Stimulated activated CD8-positive, alpha-beta memory T cell treated with anti-CD3 and anti-CD28 coated beads, Interleukin-7, amount 100 ng/mL, for 4 hours (primary cell): ENCODE data around the gene LYRM9.
"Not testable (repeated sequence)": the region's sequence is repeated elsewhere in the genome, so short reads cannot be mapped to it uniquely, and the experiment has no call there.

Experiments used
- DNase-seq, 2 donors: peaks; one replicate each; pipeline ENCODE4 v3.0.0-alpha.2; 2020; ENCODE audit warnings: low read depth in 2 of 2

Gene LYRM9

DNA sequence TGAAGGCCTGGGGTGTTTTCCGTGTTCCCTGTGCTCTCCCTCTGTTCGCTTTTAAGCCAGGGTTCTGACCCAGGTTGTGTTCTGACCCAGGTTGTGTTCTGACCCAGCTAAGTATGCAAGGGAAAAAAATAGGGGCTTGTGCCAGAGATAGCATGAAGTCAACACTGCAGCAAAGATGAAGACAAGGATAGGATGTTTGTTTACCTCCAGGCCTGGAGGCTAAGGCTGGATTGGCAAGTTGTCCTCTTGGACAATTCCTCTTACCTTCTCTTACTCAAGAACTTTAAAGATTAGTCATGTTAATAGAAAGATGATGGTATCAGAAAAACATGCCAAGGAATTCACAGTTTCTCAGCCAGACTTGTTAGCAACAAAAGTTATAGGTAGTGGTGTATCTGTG lies 19.4 kb downstream of the LYRM9 start:
- DNase-seq: no peak

DNA sequence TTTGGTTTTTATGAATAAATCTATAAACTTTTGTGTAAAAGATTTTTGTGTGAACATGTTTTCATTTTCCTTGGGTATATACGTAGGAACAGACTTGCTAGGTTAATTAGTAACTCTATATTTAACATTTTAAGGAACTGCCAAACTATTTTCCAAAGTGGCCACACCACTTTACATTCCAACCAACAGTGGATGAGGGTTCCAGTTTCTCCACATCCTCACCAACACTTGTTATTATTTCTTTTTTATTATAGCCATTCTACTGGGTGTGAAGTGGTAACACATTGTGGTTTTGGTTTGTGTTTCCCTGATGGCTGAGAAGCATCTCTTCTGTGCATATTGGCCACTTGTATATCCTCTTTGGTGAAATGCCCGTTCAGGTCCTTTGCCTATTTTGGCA lies 20.0 kb downstream of the LYRM9 start:
- no peak for DNase-seq

DNA sequence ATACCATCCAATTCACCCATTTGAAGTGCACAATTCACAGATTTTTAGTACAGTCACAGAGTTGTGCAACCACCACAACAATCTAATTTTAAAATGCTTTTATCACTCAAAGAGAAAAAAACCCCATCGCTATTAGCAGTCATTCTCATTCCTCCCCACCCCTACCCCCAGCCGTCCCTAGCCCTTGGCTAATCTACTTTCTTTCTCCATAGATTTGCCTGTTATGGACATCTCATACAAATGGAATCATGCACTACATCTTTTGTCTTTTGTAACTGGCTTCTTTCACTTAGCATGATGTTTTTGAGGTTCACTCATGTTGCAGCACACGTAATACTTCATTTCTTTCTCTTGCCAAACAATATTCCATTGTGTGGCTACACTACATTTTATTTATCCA lies 20.4 kb downstream of the LYRM9 start:
- no peak for DNase-seq

DNA sequence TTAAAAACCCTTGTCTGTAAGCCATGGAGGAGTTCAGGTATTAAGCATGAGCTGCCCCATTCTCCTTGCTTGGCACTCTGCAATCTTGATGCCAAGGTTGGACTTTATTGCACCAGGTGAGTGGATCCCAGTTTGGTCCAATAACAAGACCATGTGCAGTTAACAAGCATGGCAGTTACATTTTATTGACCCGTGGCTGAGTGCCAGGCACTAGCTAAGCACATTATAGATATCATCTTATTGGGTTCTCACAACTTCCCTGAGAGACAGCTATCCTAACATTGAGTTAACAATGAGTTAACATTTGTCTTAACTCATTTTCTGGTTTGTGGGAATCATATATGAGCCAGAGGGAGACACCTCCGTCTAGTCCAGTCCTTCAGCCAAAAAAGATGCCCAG lies 21.8 kb downstream of the LYRM9 start:
- no peak for DNase-seq

DNA sequence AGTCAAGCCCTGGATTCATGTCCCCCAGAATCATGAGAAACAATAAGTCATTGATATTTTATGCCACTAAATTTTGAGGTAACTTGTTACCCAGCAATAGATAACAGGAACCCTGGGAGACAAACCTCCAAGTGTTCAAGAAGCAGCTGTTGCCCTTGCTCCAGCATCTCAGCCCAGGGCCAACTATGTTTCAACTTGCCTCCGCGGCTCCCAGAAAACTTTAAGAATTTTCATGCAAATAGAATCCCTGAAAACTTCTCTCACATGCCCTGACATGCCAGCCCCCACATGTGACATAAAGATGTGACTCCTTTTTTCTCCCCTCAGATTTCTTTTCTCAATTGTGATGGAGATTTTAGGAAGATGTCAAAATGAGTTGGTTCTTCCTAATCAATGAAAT lies 22.8 kb downstream of the LYRM9 start:
- DNase-seq: no peak

DNA sequence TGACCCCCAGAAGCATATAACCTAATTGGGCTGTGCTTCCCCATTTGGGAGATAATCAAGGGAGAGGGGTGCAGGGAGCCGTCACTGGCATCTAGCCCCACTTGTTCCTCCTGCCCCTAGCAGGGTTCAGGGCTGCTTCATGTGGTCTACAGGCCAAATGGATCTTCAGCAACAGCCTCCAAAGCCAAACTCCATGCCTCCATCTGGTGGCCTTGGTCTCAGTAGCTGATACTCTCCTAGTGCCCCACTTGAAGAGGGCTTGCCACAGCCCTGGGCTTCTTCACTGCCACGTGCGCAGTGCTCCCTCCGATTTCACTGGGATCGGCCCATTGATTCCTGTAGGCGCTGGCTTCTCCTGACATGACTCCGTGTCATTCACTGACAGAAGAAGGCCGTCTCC lies 24.6 kb downstream of the LYRM9 start:
- no peak for DNase-seq

DNA sequence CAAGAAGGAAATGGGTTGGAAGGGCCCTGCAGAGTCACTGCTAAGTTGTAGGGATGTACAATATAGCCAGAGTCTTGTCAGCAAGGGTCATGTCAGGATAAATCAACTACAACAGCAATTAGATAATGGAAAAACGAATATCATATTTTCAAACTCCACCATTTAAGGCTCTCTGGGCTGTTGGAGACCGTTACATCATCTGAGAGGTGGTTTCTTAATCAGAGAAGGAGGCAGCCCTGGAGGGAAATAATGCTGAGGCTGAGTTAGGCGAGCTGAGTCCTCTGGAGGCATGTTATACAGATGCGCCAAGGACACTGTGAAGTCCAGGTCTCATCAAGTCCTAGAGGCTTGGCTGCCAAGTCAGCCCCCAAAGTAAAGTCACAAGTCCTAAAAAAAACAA lies 30.3 kb downstream of the LYRM9 start:
- DNase-seq: no peak

DNA sequence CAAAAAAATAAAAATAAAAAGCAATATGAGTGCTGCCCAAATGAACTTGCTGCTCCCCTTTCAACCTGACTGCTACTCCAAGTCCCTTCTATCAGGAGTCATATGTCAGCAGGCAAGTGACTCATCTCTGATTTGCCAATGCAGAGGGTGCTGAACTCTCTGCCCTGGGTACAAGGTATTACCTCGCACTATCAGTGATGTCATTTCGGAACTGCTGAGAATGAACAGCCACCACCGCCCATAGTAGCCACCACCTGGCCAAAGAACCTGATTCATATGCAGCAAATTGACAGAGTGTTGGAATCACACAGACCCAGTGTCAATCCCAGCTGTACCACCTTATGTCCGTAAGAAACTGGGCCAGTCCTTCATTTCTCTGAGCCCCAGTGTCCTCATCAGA lies 31.2 kb downstream of the LYRM9 start:
- no peak for DNase-seq

DNA sequence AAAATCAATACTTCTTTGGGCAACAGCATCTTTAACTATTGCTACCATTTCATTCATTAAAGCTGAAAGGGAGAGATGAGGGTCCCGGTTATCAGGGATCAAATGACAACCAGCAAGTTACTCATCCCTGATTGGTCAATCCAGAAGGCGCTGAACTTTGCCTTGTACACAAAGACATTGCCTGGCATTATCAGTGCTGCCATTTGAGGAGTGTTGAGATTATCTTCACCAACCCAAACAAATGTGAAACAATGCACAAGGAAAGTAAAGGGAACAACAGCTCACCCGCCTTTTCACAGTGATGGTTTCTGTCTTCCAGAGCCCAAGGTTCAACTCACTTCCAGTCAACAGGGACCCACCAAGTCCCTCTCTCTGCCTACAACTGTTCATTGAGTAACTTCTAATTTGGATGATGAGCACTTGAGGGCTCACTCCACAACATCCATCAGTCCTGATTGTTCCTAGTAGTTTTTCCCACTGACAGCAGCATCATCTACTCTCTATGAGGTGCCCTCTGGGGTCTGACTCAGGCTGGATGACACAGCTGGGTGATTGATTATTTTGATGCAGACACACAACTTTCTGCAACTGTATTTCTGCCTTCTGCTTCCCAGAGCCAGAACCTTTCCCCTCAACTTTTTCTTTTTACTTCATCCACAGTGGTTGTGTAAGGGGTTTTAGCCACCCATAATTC lies 32.0 kb downstream of the LYRM9 start:
- no peak for DNase-seq

DNA sequence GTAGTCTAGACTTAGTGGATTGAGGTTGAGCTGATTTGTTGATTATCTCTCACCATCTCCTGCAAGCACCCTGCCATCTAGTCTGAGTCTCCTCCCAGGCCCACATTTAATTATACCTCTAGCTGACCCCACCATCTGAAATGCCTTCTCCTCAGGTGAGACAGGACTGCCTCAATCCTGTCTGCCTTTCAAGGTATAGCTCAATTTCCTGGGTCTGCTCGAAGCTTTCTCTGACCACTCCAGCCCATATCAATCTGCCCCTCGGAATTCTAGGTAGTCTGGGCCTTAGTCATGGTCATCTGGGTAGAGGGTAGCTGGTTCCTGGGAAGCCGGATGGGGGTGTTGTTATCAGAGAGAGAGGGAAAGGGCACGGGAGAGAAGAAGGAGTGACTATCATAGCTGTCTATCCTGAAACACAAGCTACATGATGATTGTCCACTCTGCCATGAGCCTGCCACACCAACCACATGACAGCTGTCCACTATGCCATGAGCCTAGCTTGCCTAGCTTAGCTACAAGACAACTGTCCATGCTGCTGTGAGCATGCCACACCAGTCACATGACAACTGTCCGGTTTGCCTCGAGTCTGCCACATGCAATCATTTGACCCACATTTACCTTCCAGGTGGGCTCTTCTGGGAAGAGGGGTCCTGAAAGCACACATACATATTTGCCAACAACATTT lies 34.4 kb downstream of the LYRM9 start:
- DNase-seq: no peak

DNA sequence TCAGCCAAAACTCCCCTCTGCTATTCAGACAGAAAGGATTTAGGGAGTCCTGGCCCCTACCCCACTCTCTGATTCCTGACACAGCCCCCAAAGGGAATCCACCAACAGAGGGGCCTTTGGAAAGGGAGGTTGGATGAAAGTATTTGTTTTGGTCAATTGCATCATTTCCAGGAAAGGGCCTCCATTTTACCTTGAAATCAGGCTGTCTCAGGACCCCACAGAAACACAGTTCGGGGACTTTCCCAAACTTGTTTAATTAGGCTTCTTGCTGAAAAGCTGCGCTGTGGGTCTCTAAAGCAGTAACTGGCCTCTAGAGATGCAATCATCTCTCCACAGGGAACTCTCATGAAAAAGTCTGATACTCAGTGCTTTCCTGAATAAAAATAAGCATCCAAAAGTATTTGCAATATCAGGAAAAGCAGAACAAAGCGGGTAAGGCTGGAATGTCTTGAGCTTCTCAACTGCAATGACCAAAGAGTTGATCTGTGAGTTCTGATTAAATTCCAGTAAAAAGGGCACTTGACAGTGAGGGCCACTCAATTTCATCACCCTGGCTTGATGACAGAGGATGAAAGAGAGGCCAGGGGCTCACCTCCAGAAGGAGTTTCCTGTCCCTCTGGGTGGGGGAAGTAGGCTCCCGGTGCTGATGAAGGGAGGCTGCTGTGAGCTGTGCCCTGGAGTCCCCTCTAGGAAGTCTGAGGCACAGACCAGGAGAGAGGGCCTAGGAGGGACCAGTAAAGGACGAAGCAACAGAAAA lies 36.3 kb downstream of the LYRM9 start:
- DNase-seq: no peak

DNA sequence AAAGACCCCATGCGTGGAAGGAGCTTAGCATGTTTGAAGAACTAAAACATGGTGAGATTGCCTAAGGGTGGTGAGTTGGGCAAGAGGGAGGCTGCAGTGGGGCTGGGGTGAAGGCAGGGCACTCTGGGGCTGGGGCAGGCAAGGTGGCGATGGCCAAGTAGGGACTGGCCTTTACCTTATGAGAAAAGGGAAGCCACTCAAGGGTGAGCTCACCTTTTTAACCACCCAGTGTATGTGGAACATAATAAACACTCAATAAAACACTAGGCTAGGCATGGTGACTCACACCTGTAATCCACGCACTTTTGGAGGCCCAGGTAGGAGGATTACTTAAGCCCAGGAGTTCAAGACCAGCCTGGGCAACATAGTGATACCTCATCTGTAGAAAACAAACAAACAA lies 37.7 kb downstream of the LYRM9 start:
- no peak for DNase-seq

DNA sequence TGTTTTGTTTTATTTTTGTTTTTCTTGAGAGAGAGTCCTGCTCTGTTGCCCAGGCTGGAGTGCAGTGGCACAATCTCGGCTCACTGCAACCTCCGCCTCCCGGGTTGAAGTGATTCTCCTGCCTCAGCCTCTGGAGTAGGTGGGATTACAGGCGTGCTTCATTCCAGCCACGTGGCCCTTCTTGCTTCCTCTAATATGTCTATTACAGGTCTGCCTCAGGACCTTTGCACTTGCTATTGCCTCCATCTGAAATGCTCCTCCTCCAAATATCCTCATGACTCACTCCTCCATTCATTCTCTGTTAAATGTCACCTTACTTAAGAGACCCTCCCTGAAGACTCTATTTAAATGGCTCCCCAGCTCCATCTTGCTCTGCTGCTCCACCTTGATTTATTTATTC lies 39.0 kb downstream of the LYRM9 start:
- no peak for DNase-seq

DNA sequence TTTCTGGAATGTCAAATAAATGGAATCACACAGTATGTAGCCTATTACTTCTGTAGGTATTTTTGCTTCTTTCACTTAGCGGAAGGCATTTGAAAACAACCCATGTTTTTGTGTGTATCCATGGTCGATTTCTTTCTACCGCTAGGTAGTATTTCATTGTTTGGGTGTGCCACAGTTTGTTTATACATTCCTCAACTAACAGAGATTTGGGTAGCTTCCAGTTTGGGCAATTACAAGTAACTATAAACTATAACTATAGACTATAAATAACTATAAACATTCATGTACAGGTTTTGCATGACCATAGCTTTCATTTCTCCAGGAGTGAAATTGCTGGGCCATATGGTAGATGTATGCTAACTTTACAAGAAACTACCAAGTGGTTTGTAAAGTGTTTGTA lies 40.1 kb downstream of the LYRM9 start:
- no peak for DNase-seq

DNA sequence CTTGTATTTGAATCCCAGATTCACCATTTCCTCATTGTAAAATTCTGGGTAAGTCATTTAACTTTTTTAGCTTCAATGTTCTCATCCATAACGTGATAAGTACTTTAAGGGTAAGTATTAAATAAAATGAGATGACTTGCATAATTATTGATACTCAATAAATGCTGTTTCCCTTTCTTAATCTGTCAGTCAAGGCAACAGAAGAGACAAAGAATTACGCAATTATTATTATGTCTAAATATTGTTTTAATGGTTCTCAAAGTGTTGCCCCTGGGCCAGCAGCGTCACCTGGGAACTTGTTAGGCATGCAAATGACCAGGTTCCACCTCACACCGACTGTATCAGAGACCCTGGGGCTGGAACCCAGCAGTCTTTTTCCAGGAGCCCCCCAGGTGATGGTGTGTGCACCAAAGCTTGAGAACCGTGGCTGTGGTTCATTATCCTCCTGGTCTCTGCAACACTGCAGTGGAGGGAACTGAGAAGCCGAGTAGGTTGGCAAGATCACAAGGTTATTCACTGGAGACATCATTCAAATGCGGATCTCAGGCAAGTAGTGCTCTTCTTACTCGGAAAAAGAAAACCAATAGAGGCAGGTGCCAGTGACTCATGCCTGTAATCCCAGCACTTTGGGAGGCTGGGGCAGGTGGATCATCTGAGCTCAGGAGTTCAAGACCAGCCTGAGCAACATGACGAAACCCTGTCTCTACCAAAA lies 43.5 kb downstream of the LYRM9 start:
- DNase-seq: no peak

DNA sequence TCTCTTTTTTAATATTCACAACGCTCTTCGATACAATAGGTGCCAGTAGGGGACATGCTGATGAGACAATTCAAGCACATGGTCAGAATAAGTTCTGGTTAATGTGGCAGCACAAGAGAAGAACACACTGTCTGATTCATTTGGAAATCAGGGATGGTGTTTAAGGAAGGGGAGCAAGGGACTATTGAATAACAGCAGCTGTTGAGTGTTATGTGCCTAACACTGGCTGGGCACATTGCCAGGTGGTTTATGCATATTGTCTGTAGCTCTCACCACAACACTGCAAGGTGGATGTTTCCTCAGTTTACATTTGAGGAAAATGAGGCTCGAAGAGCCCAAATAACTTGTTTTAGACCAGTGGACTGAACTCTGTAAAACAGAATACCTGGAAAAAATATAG lies 44.2 kb downstream of the LYRM9 start:
- DNase-seq: no peak

DNA sequence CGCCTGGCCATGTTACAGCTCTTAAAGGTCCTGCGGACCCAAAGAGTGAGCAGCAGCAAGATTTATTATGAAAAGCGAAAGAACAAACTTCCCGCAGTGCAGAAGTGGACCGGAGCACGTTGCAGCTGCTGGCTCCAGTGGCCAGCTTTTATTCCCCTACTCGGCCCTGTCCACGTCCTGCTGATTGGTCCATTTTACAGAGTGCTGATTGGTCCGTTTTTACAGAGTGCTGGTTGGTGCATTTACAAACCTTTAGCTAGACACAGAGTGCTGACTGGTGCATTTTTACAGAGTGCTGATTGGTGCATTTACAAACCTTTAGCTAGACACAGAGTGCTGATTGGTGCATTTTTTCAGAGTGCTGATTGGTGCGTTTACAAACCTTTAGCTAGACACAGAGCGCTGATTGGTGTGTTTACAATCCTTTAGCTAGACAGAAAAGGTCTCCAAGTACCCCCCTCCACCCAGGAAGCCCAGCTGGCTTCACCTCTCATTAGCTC lies 46.3 kb downstream of the LYRM9 start:
- DNase-seq: not testable (repeated sequence)

DNA sequence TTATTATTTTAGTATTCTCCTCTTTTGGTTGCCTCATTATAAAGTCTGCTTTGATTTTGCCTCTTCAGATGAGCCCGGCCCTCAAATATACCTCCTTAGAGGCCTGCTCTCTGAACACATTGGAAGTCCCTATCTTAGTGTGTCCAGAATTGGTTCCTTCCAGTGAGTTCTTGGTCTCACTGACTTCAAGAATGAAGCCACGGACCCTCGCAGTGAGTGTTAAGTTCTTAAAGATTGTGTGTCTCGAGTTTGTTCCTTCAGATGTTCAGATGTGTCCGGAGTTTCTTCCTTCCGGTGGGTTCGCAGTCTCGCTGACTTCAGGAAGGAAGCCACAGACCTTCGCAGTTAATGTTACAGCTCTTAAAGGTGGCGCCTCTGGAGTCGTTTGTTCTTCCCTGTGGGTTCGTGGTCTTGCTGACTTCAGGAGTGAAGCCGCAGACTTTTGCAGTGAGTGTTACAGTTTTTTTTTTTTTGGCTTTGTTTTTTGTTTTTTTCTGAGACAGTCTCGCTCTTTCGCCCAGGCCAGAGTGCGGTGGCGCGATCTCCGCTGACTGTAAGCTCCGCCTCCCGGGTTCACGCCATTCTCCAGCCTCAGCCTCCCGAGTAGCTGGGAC lies 47.0 kb downstream of the LYRM9 start:
- peak; percentile 8 to 16 for DNase-seq

DNA sequence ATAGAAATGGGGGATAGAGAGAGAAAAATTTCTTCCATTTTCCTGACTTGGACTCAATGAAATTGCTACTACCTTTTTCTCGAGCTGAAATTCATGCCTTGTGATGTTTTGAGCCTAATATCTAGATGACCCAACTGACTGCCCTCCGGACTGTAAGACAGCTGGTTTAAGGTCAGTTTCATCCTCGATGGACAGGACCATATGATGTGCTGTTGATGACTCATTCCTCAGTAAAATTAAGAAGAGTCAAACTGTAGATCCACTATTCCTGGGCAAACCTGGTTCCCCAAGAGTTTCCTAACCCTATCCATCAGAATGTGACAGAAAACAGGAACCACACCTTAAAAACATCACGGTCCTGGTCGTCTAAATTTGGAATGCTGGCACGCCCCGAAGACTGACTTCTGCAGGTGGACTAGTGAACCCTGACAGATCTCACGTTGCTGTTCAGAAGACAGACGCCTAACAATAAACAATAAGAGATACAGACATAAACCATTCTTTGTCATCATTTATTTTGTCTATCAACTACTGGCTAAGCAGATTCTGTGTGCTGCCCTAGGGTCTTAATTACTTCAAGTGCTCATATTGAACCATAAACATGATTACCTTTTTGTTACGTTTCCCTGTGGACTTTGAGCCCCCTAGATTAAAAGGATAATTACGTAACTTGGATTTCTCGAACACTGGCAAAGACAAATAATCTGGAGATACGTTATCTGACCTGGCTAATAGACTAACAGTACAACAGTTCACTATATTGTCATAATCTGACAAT lies 47.7 kb downstream of the LYRM9 start:
- no peak for DNase-seq

DNA sequence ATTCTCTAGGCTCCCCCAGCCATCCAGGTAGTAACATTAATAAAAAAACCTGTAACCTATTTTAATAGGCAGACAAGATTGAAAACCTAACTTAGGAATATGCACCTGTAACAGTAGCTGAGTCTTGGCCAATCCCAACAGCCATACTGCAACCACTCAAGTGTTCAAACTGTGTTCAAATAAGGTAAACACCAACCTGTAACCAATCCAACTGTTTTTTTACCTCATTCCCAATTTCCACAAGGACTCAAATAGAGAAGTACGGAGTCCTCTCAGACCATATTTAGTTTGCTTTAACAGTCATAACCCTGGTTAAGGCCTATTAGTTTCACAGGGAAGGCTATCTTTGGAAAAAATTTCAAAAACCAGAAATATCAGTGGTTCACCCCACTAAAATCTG lies 52.5 kb downstream of the LYRM9 start:
- no peak for DNase-seq

DNA sequence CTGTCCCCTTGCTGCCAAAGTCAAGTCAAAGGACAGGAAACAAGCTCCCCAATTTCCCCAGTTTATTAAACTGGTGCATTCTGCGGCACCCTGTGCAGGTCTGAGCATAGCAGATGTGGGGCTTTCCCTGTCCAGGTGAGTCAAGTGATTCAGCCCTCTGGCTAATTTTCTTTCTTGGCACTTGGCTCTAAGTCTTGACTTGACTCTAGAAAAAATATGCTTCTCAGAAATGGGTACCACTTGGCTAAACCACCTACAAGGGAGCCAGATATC lies 52.8 kb downstream of the LYRM9 start:
- not testable (repeated sequence) for DNase-seq
